Caco-2 (cell line): ENCODE data around the gene RASA4B. TPM values are rescaled to one million over a fixed set of nuclear protein-coding genes. Genes with fewer than 3 reads are reported as not detected.
A peak's percentile ranks its signal among the peaks of the same experiment; 100 is the strongest.

Experiments
- BruUV-seq: library from RNA; stranded (reverse); fragments of 400-500 nt; replicated peaks from 2 replicates; lab custom pipeline; 2021; lab: Mats Ljungman, UMichigan
- CTCF ChIA-PET: fragments of 300-600 bp; sonication (Branson Sonifier 250); formaldehyde crosslinking; loops from one replicate; lab custom pipeline; 2022; ENCODE audit warnings: antibody characterized with exemption; lab: Charles Lee
- POLR2A ChIA-PET: fragments of 300-600 bp; sonication (Branson Sonifier 250); formaldehyde crosslinking; loops from one replicate; lab custom pipeline; 2022; ENCODE audit warnings: antibody characterized with exemption; lab: Charles Lee
- DNase-seq, 2 experiments: peaks; one replicate each; pipeline versions ENCODE4 v3.0.0 to v3.0.0-alpha.2; 2020 to 2022
- H3K27me3 ChIP-seq: replicated peaks from 2 replicates; pipeline ENCODE4 v1.6.0; 2011; ENCODE audit warnings: low read length; ENCODE audit not compliant: control insufficient read depth, insufficient read depth
- H3K36me3 ChIP-seq: 2 replicates; pipeline ENCODE4 v1.5.1; 2011; ENCODE audit warnings: low read length; ENCODE audit not compliant: control insufficient read depth, insufficient read depth
- H3K4me1 ChIP-seq: fragments of 250-450 bp; sonication (Bioruptor Pico); 2 replicates; pipeline ENCODE4 v1.5.1; 2020; ENCODE audit warnings: mild to moderate bottlenecking
- H3K4me3 ChIP-seq: 2 replicates; pipeline ENCODE4 v1.5.1; 2011; ENCODE audit warnings: low read depth, mild to moderate bottlenecking, control low read depth, low read length
- H3K9me3 ChIP-seq: fragments of 250-450 bp; sonication (Bioruptor Pico); 2 replicates; pipeline ENCODE4 v1.5.1; 2020; ENCODE audit warnings: mild to moderate bottlenecking, moderate library complexity
- H3K27ac Mint-ChIP-seq: one replicate; pipeline ENCODE4 v1.8.0; 2022; ENCODE audit warnings: mixed read lengths; ENCODE audit not compliant: unreplicated experiment
- H3K27me3 Mint-ChIP-seq: one replicate; pipeline ENCODE4 v1.8.0; 2022; ENCODE audit warnings: mixed read lengths; ENCODE audit not compliant: insufficient read depth, unreplicated experiment
- H3K36me3 Mint-ChIP-seq: one replicate; pipeline ENCODE4 v1.8.0; 2022; ENCODE audit warnings: mild to moderate bottlenecking, mixed read lengths; ENCODE audit not compliant: insufficient read depth, unreplicated experiment
- H3K4me1 Mint-ChIP-seq: one replicate; pipeline ENCODE4 v1.8.0; 2022; ENCODE audit warnings: low read depth, mixed read lengths; ENCODE audit not compliant: unreplicated experiment
- H3K4me3 Mint-ChIP-seq: one replicate; pipeline ENCODE4 v1.8.0; 2022; ENCODE audit warnings: mild to moderate bottlenecking, moderate library complexity, mixed read lengths; ENCODE audit not compliant: unreplicated experiment
- H3K9me3 Mint-ChIP-seq: one replicate; pipeline ENCODE4 v1.8.0; 2022; ENCODE audit warnings: mixed read lengths; ENCODE audit not compliant: unreplicated experiment
- CTCF ChIP-seq, 2 experiments: fragments of 200-600 bp in 1 of 2; IDR thresholded peaks; 1 replicate in 1 of 2; 2 replicates in 1 of 2; pipeline versions ENCODE4 v1.5.1 to v1.8.0; 2011 to 2022; ENCODE audit warnings: antibody characterized with exemption in 1 of 2, control low read depth in 1 of 2, inconsistent platforms in 1 of 2, low read depth in 1 of 2, low read length in 1 of 2, mild to moderate bottlenecking in 1 of 2, moderate library complexity in 1 of 2; ENCODE audit not compliant: insufficient read depth in 1 of 2, severe bottlenecking in 1 of 2, unreplicated experiment in 1 of 2
- intact Hi-C: fragments of 100-400 bp; cut with micrococcal nuclease; formaldehyde crosslinking; loops from one replicate; pipeline ENCODE4 v1.10.0; 2022; ENCODE audit not compliant: unreplicated experiment
- total RNA-seq: library from RNA; stranded (reverse); gene quantifications from 2 replicates; pipeline ENCODE4 v1.2.3, GENCODE V29; 2022

Gene RASA4B
- total RNA-seq, 1 experiment from 2014 or later = 3.2 TPM

- POLR2A ChIA-PET = no interaction called here
- Histone ChIP-seq H3K27me3 (no peaks in the 10 kb centered on the region), H3K4me1 (peaks cover 5% of the 10 kb centered on the region; the same call in 1 of the 2 replicates), H3K36me3 (no peaks in the 10 kb centered on the region; the same call in 1 of the 2 replicates), H3K4me3 (no peak overlapping the region), H3K9me3 (no peaks in the 10 kb centered on the region)
- Mint-ChIP-seq H3K4me3 (no peak overlapping the region), H3K9me3 (no peaks in the 10 kb centered on the region), H3K27ac (no peak overlapping the region), H3K27me3 (no peaks in the 10 kb centered on the region), H3K36me3 (peaks cover 45% of the 10 kb centered on the region), H3K4me1 (no peaks in the 10 kb centered on the region)
- intact Hi-C loops = no loop called here
- peak in 1 of 2 experiments; percentile 33 for DNase-seq
- no TSS peak for BruUV-seq
- CTCF ChIA-PET = no interaction called here
- no peak for TF ChIP-seq CTCF (IDR thresholded peaks at IDR 0.05; ENCODE audit: insufficient read depth in 1 of 2, low read depth in 1 of 2, low read length in 1 of 2, severe bottlenecking in 1 of 2, unreplicated experiment in 1 of 2)
These were observed 47.4 kb downstream of the RASA4B start for GRCh38 chr7:102469972-102470825.

GRCh38 chr7:102469351-102469971, 48.1 kb downstream of the RASA4B start:
- ChIA-PET POLR2A (no interaction called here), CTCF (no interaction called here)
- no peak for TF ChIP-seq CTCF (IDR thresholded peaks at IDR 0.05; ENCODE audit: insufficient read depth in 1 of 2, low read depth in 1 of 2, low read length in 1 of 2, severe bottlenecking in 1 of 2, unreplicated experiment in 1 of 2)
- intact Hi-C loops = no loop called here
- no peak overlapping the region for H3K4me3 ChIP-seq
- peaks cover 45% of the 10 kb centered on the region for H3K36me3 Mint-ChIP-seq
- H3K4me1 Mint-ChIP-seq = no peaks in the 10 kb centered on the region
- DNase-seq = peak in 1 of 2 experiments; percentile 28
- no peak overlapping the region for H3K27ac Mint-ChIP-seq
- BruUV-seq = no TSS peak
- no peaks in the 10 kb centered on the region for H3K27me3 ChIP-seq
- H3K27me3 Mint-ChIP-seq = no peaks in the 10 kb centered on the region
- no peak overlapping the region for H3K4me3 Mint-ChIP-seq
- H3K9me3 Mint-ChIP-seq = no peaks in the 10 kb centered on the region
- no peaks in the 10 kb centered on the region for H3K9me3 ChIP-seq
- H3K36me3 ChIP-seq = no peaks in the 10 kb centered on the region; the same call in 1 of the 2 replicates
- H3K4me1 ChIP-seq = peaks cover 5% of the 10 kb centered on the region; the same call in 1 of the 2 replicates

- H3K27me3 Mint-ChIP-seq = no peaks in the 10 kb centered on the region
- Histone ChIP-seq H3K27me3 (no peaks in the 10 kb centered on the region), H3K4me1 (peaks cover 5% of the 10 kb centered on the region; the same call in 1 of the 2 replicates), H3K36me3 (no peaks in the 10 kb centered on the region; the same call in 1 of the 2 replicates), H3K9me3 (no peaks in the 10 kb centered on the region), H3K4me3 (no peak overlapping the region)
- no peaks in the 10 kb centered on the region for H3K9me3 Mint-ChIP-seq
- TF ChIP-seq CTCF (IDR thresholded peaks at IDR 0.05; ENCODE audit: insufficient read depth in 1 of 2, low read depth in 1 of 2, low read length in 1 of 2, severe bottlenecking in 1 of 2, unreplicated experiment in 1 of 2) = no peak
- intact Hi-C loops = no loop called here
- peak in 1 of 2 experiments; percentile 33 for DNase-seq
- BruUV-seq = no TSS peak
- no peak overlapping the region for H3K27ac Mint-ChIP-seq
- CTCF ChIA-PET = no interaction called here
- POLR2A ChIA-PET = no interaction called here
- peaks cover 6% of the 10 kb centered on the region for H3K4me1 Mint-ChIP-seq
- peaks cover 45% of the 10 kb centered on the region for H3K36me3 Mint-ChIP-seq
- no peak overlapping the region for H3K4me3 Mint-ChIP-seq
These were observed 48.9 kb downstream of the RASA4B start for GRCh38 chr7:102468478-102469350.
